H9 (cell line): Measurements from ENCODE around the gene INSYN1. TPM values are rescaled to one million over a fixed set of nuclear protein-coding genes. Genes with fewer than 3 reads are reported as not detected.

Experiments
- DNase-seq: peaks from one replicate; pipeline ENCODE4 v3.0.0-alpha.2; 2017
- H2AFZ ChIP-seq: one replicate; pipeline ENCODE4 v1.6.1; 2013; ENCODE audit warnings: mild to moderate bottlenecking, low read length, control low read depth, moderate library complexity
- H2AK5ac ChIP-seq: 2 replicates; pipeline ENCODE4 v1.6.1; 2013; ENCODE audit warnings: low read length, control low read depth, mixed read lengths; ENCODE audit not compliant: insufficient read length
- H2BK120ac ChIP-seq: one replicate; pipeline ENCODE4 v1.6.1; 2013; ENCODE audit warnings: low read depth, mild to moderate bottlenecking, low read length, control low read depth, inconsistent platforms; ENCODE audit not compliant: poor library complexity, severe bottlenecking
- H2BK12ac ChIP-seq: 2 replicates; pipeline ENCODE4 v1.6.1; 2013; ENCODE audit warnings: low read length, control low read depth, mixed read lengths, low read depth; ENCODE audit not compliant: insufficient read length
- H2BK15ac ChIP-seq: 2 replicates; pipeline ENCODE4 v1.6.1; 2013; ENCODE audit warnings: low read depth, low read length, control low read depth
- H2BK20ac ChIP-seq: one replicate; pipeline ENCODE4 v1.6.1; 2013; ENCODE audit warnings: low read depth, mild to moderate bottlenecking, low read length, control low read depth, inconsistent platforms; ENCODE audit not compliant: poor library complexity, severe bottlenecking
- H2BK5ac ChIP-seq: 2 replicates; pipeline ENCODE4 v1.6.1; 2013; ENCODE audit warnings: low read length, control low read depth, mixed read lengths; ENCODE audit not compliant: insufficient read length
- H3K14ac ChIP-seq: 2 replicates; pipeline ENCODE4 v1.6.1; 2013; ENCODE audit warnings: low read length, control low read depth; ENCODE audit not compliant: insufficient read depth
- H3K18ac ChIP-seq: 2 replicates; pipeline ENCODE4 v1.6.1; 2013; ENCODE audit warnings: low read depth, mild to moderate bottlenecking, mixed read lengths, low read length, control low read depth; ENCODE audit not compliant: insufficient read length
- H3K23ac ChIP-seq: 2 replicates; pipeline ENCODE4 v1.6.1; 2013; ENCODE audit warnings: low read length, control low read depth, mixed read lengths, low read depth; ENCODE audit not compliant: insufficient read length
- H3K23me2 ChIP-seq: 2 replicates; pipeline ENCODE4 v1.6.1; 2013; ENCODE audit warnings: low read depth, mild to moderate bottlenecking, mixed read lengths, low read length, control low read depth; ENCODE audit not compliant: insufficient read length, poor library complexity, severe bottlenecking
- H3K27ac ChIP-seq: 2 replicates; pipeline ENCODE4 v1.5.1; 2013; ENCODE audit warnings: low read length, control low read depth, mixed read lengths, low read depth; ENCODE audit not compliant: insufficient read length
- H3K27me3 ChIP-seq: 2 replicates; pipeline ENCODE4 v1.6.1; 2013; ENCODE audit warnings: low read length, control low read depth, inconsistent platforms; ENCODE audit not compliant: insufficient read depth
- H3K4ac ChIP-seq: 2 replicates; pipeline ENCODE4 v1.6.1; 2013; ENCODE audit warnings: low read depth, mild to moderate bottlenecking, control low read depth, inconsistent platforms, low read length, moderate library complexity
- H3K4me1 ChIP-seq: 2 replicates; pipeline ENCODE4 v1.6.1; 2013; ENCODE audit warnings: low read length, control low read depth, inconsistent platforms; ENCODE audit not compliant: insufficient read depth
- H3K4me2 ChIP-seq: 2 replicates; pipeline ENCODE4 v1.6.1; 2013; ENCODE audit warnings: low read length, control low read depth, mixed read lengths; ENCODE audit not compliant: insufficient read length, insufficient read depth
- H3K56ac ChIP-seq: 2 replicates; pipeline ENCODE4 v1.6.1; 2013; ENCODE audit warnings: low read depth, mild to moderate bottlenecking, mixed read lengths, low read length, control low read depth; ENCODE audit not compliant: insufficient read length
- H3K79me1 ChIP-seq: 2 replicates; pipeline ENCODE4 v1.6.1; 2013; ENCODE audit warnings: low read depth, mild to moderate bottlenecking, moderate library complexity, low read length, control low read depth, inconsistent platforms; ENCODE audit not compliant: insufficient read depth, poor library complexity, severe bottlenecking
- H3K79me2 ChIP-seq: 2 replicates; pipeline ENCODE4 v1.6.1; 2013; ENCODE audit warnings: low read length, control low read depth, inconsistent platforms; ENCODE audit not compliant: insufficient read depth
- H3K9ac ChIP-seq: 2 replicates; pipeline ENCODE4 v1.6.1; 2013; ENCODE audit warnings: low read length, control low read depth, mixed read lengths; ENCODE audit not compliant: insufficient read length; ENCODE audit errors: extremely low read depth
- H3K9me3 ChIP-seq: one replicate; pipeline ENCODE4 v1.6.1; 2013; ENCODE audit warnings: low read depth, low read length, inconsistent platforms; ENCODE audit not compliant: control insufficient read depth
- H3T11ph ChIP-seq: one replicate; pipeline ENCODE4 v1.6.1; 2013; ENCODE audit warnings: mild to moderate bottlenecking, low read length, control low read depth, inconsistent platforms
- H4K20me1 ChIP-seq: one replicate; pipeline ENCODE4 v1.6.1; 2013; ENCODE audit not compliant: control insufficient read depth, insufficient read length, insufficient read depth
- H4K5ac ChIP-seq: 2 replicates; pipeline ENCODE4 v1.6.1; 2013; ENCODE audit warnings: low read depth, mild to moderate bottlenecking, mixed read lengths, low read length, control low read depth; ENCODE audit not compliant: insufficient read length
- H4K8ac ChIP-seq: replicated peaks from 2 replicates; pipeline ENCODE4 v1.6.1; 2013; ENCODE audit warnings: low read length, control low read depth, mixed read lengths, low read depth; ENCODE audit not compliant: insufficient read length
- H4K91ac ChIP-seq: 2 replicates; pipeline ENCODE4 v1.6.1; 2013; ENCODE audit warnings: low read depth, mild to moderate bottlenecking, moderate library complexity, mixed read lengths, low read length, control low read depth; ENCODE audit not compliant: insufficient read length
- H3K27ac Mint-ChIP-seq, 3 experiments: 2 replicates in 2 of 3; 3 replicates in 1 of 3; pipeline ENCODE4 v1.8.0; 2020 to 2021; ENCODE audit warnings: mixed read lengths in 3 of 3, mild to moderate bottlenecking in 1 of 3, moderate library complexity in 1 of 3
- H3K27me3 Mint-ChIP-seq: 2 replicates; pipeline ENCODE4 v1.8.0; 2021; ENCODE audit warnings: low read depth, mild to moderate bottlenecking, moderate library complexity, mixed read lengths
- H3K36me3 Mint-ChIP-seq, 3 experiments: 2 replicates in 2 of 3; 3 replicates in 1 of 3; pipeline ENCODE4 v1.8.0; 2020 to 2021; ENCODE audit warnings: low read depth in 3 of 3, mixed read lengths in 3 of 3; ENCODE audit not compliant: insufficient read depth in 1 of 3
- H3K4me1 Mint-ChIP-seq, 2 experiments: 2 replicates each; pipeline ENCODE4 v1.8.0; 2020; ENCODE audit warnings: mixed read lengths in 2 of 2
- H3K4me3 Mint-ChIP-seq, 2 experiments: 2 replicates in 1 of 2; 3 replicates in 1 of 2; pipeline ENCODE4 v1.8.0; 2020 to 2021; ENCODE audit warnings: mild to moderate bottlenecking in 2 of 2, mixed read lengths in 2 of 2, moderate library complexity in 1 of 2
- H3K9me3 Mint-ChIP-seq, 2 experiments: 2 replicates in 1 of 2; 3 replicates in 1 of 2; pipeline ENCODE4 v1.8.0; 2020; ENCODE audit warnings: mild to moderate bottlenecking in 2 of 2, mixed read lengths in 2 of 2, moderate library complexity in 1 of 2
- CTCF ChIP-seq: fragments of 200-600 bp; sonication (generic); conservative IDR thresholded peaks from 3 replicates; pipeline ENCODE4 v1.8.0; 2021; ENCODE audit warnings: antibody characterized with exemption, mild to moderate bottlenecking
- total RNA-seq: library from RNA; stranded (reverse); gene quantifications from 2 replicates; pipeline ENCODE4 v1.2.1, GENCODE V29; 2021

The INSYN1 gene
- total RNA-seq, 1 experiment from 2014 or later = 1.9 TPM

- Histone ChIP-seq H3K79me2 (no peaks in the 10 kb centered on the region), H2BK20ac (no peak overlapping the region), H3K23me2 (no peaks in the 10 kb centered on the region), H3K23ac (no peak overlapping the region), H3K27ac (no peak overlapping the region), H3T11ph (no peak overlapping the region), H2BK5ac (no peak overlapping the region), H2AK5ac (no peak overlapping the region), H3K4ac (no peak overlapping the region), H2AFZ (no peak overlapping the region), H3K27me3 (no peaks in the 10 kb centered on the region), H3K79me1 (no peaks in the 10 kb centered on the region), H2BK120ac (no peak overlapping the region), H3K9ac (no peak overlapping the region), H3K4me2 (no peak overlapping the region), H2BK15ac (no peak overlapping the region), H3K18ac (no peak overlapping the region), H4K5ac (no peak overlapping the region), H4K8ac (no peak overlapping the region), H3K56ac (no peak overlapping the region), H3K4me1 (no peaks in the 10 kb centered on the region), H3K14ac (no peak overlapping the region), H3K9me3 (no peaks in the 10 kb centered on the region), H4K20me1 (no peaks in the 10 kb centered on the region), H4K91ac (no peak overlapping the region), H2BK12ac (no peak overlapping the region)
- no peak for DNase-seq
- Mint-ChIP-seq H3K36me3 (no peaks in the 10 kb centered on the region), H3K4me3 (no peak overlapping the region), H3K27ac (no peak overlapping the region), H3K27me3 (no peaks in the 10 kb centered on the region; the same call in none of the 2 replicates), H3K9me3 (no peaks in the 10 kb centered on the region), H3K4me1 (peaks cover 13 to 25% of the 10 kb centered on the region in 2 experiments; a peak in 2 of 4 replicates)
- TF ChIP-seq CTCF = no peak
Measured at GRCh38 chr15:73777741-73778140, 24.6 kb upstream of the INSYN1 start.
